ENCODE measurements around the gene PPA1.

Gene PPA1

DNA sequence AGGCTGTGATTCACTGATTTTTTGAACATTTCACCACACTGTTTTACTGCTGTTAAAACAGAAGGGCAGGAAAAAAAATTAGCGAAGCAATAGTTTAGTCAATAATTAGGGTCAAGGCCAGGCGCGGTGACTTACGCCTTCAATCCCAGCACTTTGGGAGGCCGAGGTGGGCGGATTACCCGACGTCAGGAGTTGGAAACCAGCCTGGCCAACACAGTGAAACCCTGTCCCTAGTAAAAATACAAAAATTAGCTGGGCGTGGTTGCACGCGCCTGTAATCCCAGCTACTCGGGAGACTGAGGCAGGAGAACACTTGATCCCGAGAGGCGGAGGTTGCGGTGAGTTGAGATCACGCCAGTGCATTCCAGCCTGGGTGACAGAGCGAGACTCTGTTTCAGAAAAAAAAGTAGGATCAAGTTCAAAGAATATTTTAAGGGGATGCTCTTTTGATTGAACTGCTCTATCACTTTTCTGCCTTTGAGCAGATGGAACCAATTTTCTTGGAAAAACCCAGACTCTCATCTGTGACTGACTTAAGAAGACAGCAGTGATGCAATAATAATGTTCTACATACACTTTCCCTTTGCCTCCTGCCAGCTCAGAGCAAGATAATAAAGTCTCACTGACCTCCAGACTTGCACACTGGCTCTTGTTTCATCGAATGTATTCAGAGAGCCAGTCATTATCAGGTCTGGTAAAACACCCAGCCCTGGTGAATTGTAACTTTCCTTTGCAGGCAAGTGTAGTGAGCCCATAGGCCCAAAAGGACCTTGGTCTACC lies 1.6 kb upstream of the PPA1 start:
- TF ChIP-seq, protein P1, sequence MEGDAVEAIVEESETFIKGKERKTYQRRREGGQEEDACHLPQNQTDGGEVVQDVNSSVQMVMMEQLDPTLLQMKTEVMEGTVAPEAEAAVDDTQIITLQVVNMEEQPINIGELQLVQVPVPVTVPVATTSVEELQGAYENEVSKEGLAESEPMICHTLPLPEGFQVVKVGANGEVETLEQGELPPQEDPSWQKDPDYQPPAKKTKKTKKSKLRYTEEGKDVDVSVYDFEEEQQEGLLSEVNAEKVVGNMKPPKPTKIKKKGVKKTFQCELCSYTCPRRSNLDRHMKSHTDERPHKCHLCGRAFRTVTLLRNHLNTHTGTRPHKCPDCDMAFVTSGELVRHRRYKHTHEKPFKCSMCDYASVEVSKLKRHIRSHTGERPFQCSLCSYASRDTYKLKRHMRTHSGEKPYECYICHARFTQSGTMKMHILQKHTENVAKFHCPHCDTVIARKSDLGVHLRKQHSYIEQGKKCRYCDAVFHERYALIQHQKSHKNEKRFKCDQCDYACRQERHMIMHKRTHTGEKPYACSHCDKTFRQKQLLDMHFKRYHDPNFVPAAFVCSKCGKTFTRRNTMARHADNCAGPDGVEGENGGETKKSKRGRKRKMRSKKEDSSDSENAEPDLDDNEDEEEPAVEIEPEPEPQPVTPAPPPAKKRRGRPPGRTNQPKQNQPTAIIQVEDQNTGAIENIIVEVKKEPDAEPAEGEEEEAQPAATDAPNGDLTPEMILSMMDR (IDR thresholded peaks at IDR 0.05) = no peak
- Histone ChIP-seq H3K4me1 (ENCODE audit: control insufficient read depth in 1 of 2, insufficient read depth in 1 of 2, low read depth in 1 of 2, low read length in 1 of 2) (peaks cover 19 to 21% of the 10 kb centered on the region in 2 experiments), H3K27ac (no peak overlapping the region), H3K4me3 (ENCODE audit: low read depth in 1 of 2, low read length in 1 of 2) (no peak overlapping the region), H3K36me3 (no peaks in the 10 kb centered on the region), H3K9me3 (no peaks in the 10 kb centered on the region), H3K27me3 (no peaks in the 10 kb centered on the region)

DNA sequence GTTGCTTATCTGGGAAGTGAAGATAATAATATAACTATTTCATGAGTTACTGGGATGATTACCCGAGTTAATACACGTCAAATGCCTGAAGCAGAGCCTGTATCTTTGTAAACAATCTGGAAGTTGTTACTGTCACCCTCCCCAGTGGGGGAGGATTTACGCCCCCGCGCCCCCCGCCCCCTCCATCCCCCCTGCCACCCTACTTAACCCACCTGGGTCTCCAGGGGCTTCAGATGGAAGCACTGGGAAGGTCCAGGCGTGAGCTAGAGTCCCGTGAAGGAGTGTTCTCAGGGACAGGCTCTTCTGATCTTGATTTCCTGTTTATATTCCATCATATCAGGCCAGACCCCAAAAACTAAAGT lies 691 bp upstream of the PPA1 start:
- Histone ChIP-seq H3K9me3 (no peaks in the 10 kb centered on the region), H3K4me3 (ENCODE audit: low read depth in 1 of 2, low read length in 1 of 2) (peak overlapping the region; percentile 74 to 81), H3K27me3 (no peaks in the 10 kb centered on the region), H3K36me3 (no peaks in the 10 kb centered on the region), H3K4me1 (ENCODE audit: control insufficient read depth in 1 of 2, insufficient read depth in 1 of 2, low read depth in 1 of 2, low read length in 1 of 2) (peaks cover 19 to 21% of the 10 kb centered on the region in 2 experiments), H3K27ac (peak overlapping the region; percentile 37)
- TF ChIP-seq, protein P1 (IDR thresholded peaks at IDR 0.05) = no peak

DNA sequence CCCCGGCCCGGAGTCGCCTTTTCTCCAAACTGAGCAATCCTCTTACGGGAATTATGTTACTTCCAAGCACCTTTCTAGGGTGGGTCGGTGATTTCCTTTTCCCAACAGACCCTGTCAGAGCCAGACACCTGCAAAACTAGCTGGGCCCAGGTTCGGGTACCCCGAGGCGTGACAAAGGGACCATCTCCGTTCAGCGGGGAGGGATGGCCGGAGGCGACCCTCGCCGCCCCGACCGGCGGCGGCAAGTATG lies 445 bp downstream of the PPA1 start:
- H3K4me3 ChIP-seq (ENCODE audit: low read depth in 1 of 2, low read length in 1 of 2) = peak overlapping the region; percentile 74 to 81
- no peaks in the 10 kb centered on the region for H3K9me3 ChIP-seq
- H3K36me3 ChIP-seq = no peaks in the 10 kb centered on the region
- TF ChIP-seq, protein P1 (IDR thresholded peaks at IDR 0.05) = no peak
- peaks cover 19 to 21% of the 10 kb centered on the region in 2 experiments for H3K4me1 ChIP-seq (ENCODE audit: control insufficient read depth in 1 of 2, insufficient read depth in 1 of 2, low read depth in 1 of 2, low read length in 1 of 2)
- no peaks in the 10 kb centered on the region for H3K27me3 ChIP-seq
- no peak overlapping the region for H3K27ac ChIP-seq

DNA sequence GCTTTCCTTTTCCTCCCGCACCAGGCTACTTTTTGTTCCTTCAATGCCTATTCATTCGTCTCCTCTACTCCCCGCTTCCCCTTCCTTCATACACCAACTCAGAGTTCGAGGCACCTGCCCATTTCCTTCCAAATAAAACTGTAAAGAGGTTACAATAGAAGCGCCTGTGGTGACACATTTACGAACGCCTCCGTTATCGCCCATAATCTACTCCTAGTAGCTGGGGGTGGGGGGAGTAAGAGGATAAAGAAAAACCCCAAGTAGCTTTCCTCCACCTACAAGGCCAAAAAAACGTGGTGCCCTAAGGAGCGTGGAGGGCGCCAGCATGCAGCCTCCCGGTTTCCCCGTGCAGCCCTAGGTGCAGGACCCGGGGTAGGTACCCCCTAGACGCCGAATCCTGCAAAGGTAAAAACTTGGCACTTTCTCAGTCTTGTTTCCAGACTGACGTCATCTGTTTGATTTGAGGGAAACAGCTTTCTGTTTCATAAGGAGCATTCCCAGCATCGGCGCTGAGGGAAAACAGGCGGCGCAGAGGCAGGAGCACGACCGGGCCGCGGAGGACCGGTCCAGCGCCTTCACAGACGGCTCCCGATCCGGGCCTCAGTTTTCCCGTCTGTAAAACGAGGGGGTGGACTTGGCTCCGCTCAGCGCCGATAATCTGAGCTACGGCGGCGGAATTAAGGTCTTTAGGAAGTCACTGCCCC lies 922 bp downstream of the PPA1 start:
- Histone ChIP-seq H3K4me1 (ENCODE audit: control insufficient read depth in 1 of 2, insufficient read depth in 1 of 2, low read depth in 1 of 2, low read length in 1 of 2) (peaks cover 19 to 21% of the 10 kb centered on the region in 2 experiments), H3K4me3 (ENCODE audit: low read depth in 1 of 2, low read length in 1 of 2) (peak overlapping the region; percentile 74 to 81), H3K27ac (no peak overlapping the region), H3K9me3 (no peaks in the 10 kb centered on the region), H3K27me3 (no peaks in the 10 kb centered on the region), H3K36me3 (no peaks in the 10 kb centered on the region)
- TF ChIP-seq, protein P1 (IDR thresholded peaks at IDR 0.05) = no peak

DNA sequence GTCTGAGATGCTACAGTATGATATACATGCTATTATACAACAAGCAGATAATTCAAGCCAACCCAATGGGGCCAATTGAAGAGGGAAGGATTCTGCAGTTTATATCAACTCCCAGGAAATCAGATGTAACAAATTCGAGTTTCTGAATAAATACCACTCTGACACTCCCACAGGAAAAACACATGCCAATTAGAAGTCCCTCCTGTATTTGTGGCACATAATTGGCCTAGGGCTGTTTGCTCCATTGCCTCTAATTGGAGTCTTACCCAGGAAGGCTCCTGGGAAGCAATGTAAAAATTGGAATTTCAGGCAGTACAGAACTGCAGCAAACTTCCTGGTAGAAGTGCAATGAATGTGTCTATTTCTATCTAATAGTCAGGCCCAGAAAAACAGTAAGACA lies 4.7 kb downstream of the PPA1 start:
- Histone ChIP-seq H3K36me3 (no peaks in the 10 kb centered on the region), H3K27me3 (no peaks in the 10 kb centered on the region), H3K9me3 (no peaks in the 10 kb centered on the region)

More for the DNA sequence above, 4.7 kb downstream of the PPA1 start:
- Histone ChIP-seq H3K27ac (no peak overlapping the region), H3K4me1 (ENCODE audit: control insufficient read depth in 1 of 2, insufficient read depth in 1 of 2, low read depth in 1 of 2, low read length in 1 of 2) (peaks cover 14 to 16% of the 10 kb centered on the region in 2 experiments), H3K4me3 (ENCODE audit: low read depth in 1 of 2, low read length in 1 of 2) (no peak overlapping the region)
- TF ChIP-seq, protein P1 (IDR thresholded peaks at IDR 0.05) = no peak

All from neutrophil (primary cell).